Naive thymus-derived CD4-positive, alpha-beta T cell (primary cell): Measurements from ENCODE around the gene RACK1. TPM values are rescaled to one million over a fixed set of nuclear protein-coding genes. Genes with fewer than 3 reads are reported as not detected.
"Not testable (repeated sequence)": the region's sequence is repeated elsewhere in the genome, so short reads cannot be mapped to it uniquely, and the experiment has no call there.

Source experiments
- ATAC-seq: fragments of 150-1000 bp; cut with Tn5 transposase; 2 replicates; pipeline ENCODE4 v1.10.0; 2021; ENCODE audit warnings: mild to moderate bottlenecking, moderate library complexity
- CTCF ChIA-PET: fragments of 350-600 bp; sonication (Branson Sonifier 250); formaldehyde crosslinking; loops from one replicate; lab custom pipeline; 2021; ENCODE audit warnings: antibody characterized with exemption; lab: Charles Lee
- POLR2A ChIA-PET: fragments of 350-600 bp; sonication (Branson Sonifier 250); formaldehyde crosslinking; loops from one replicate; lab custom pipeline; 2021; ENCODE audit warnings: antibody characterized with exemption, inconsistent platforms; lab: Charles Lee
- DNase-seq, 9 donors: peaks; one replicate each; pipeline versions ENCODE4 v3.0.0 to v3.0.0-alpha.2; 2020 to 2022; ENCODE audit warnings: mixed read lengths in 1 of 9
- H3K27ac ChIP-seq: one replicate; pipeline ENCODE4 v1.7.0; 2013; ENCODE audit warnings: mild to moderate bottlenecking, low read depth, low read length, moderate library complexity
- H3K27me3 ChIP-seq, 2 donors: one replicate each; pipeline ENCODE4 v1.7.0; 2013; ENCODE audit warnings: low read length in 2 of 2, mild to moderate bottlenecking in 2 of 2, moderate library complexity in 2 of 2; ENCODE audit not compliant: control insufficient read depth in 2 of 2, insufficient read depth in 2 of 2
- H3K36me3 ChIP-seq, 3 experiments: 1 replicate in 2 of 3; 2 replicates in 1 of 3; pipeline ENCODE4 v1.7.0; 2013; ENCODE audit warnings: low read length in 3 of 3, mild to moderate bottlenecking in 3 of 3, moderate library complexity in 1 of 3; ENCODE audit not compliant: insufficient read depth in 3 of 3, control insufficient read depth in 2 of 3
- H3K4me1 ChIP-seq, 2 donors: one replicate each; pipeline ENCODE4 v1.7.0; 2013; ENCODE audit warnings: low read length in 2 of 2, mild to moderate bottlenecking in 2 of 2, moderate library complexity in 1 of 2; ENCODE audit not compliant: control insufficient read depth in 2 of 2, insufficient read depth in 2 of 2
- H3K4me3 ChIP-seq: 2 replicates; pipeline ENCODE4 v1.7.0; 2013; ENCODE audit warnings: mild to moderate bottlenecking, low read length
- H3K9me3 ChIP-seq, 3 experiments: 1 replicate in 2 of 3; 2 replicates in 1 of 3; pipeline ENCODE4 v1.7.0; 2013; ENCODE audit warnings: low read length in 3 of 3; ENCODE audit not compliant: control insufficient read depth in 2 of 3
- H3K27ac Mint-ChIP-seq, 9 donors: one replicate each; pipeline ENCODE4 v1.8.0; 2020 to 2022; ENCODE audit warnings: mixed read lengths in 9 of 9, mild to moderate bottlenecking in 8 of 9, moderate library complexity in 5 of 9, inconsistent platforms in 2 of 9
- H3K27me3 Mint-ChIP-seq, 5 donors: one replicate each; pipeline ENCODE4 v1.8.0; 2021 to 2022; ENCODE audit warnings: mixed read lengths in 5 of 5, mild to moderate bottlenecking in 1 of 5
- H3K36me3 Mint-ChIP-seq, 5 donors: one replicate each; pipeline ENCODE4 v1.8.0; 2020 to 2022; ENCODE audit warnings: mixed read lengths in 5 of 5, mild to moderate bottlenecking in 3 of 5, inconsistent platforms in 1 of 5
- H3K4me1 Mint-ChIP-seq, 7 donors: one replicate each; pipeline ENCODE4 v1.8.0; 2020 to 2022; ENCODE audit warnings: mixed read lengths in 7 of 7, mild to moderate bottlenecking in 3 of 7, inconsistent platforms in 1 of 7
- H3K4me3 Mint-ChIP-seq, 10 donors: one replicate each; pipeline ENCODE4 v1.8.0; 2020 to 2022; ENCODE audit warnings: mild to moderate bottlenecking in 10 of 10, mixed read lengths in 10 of 10, moderate library complexity in 6 of 10, inconsistent platforms in 2 of 10
- H3K9me3 Mint-ChIP-seq, 11 donors: one replicate each; pipeline ENCODE4 v1.8.0; 2020 to 2022; ENCODE audit warnings: mixed read lengths in 11 of 11, mild to moderate bottlenecking in 4 of 11, inconsistent platforms in 1 of 11, moderate library complexity in 1 of 11
- intact Hi-C, 2 donors: fragments of 100-400 bp; cut with micrococcal nuclease; formaldehyde crosslinking; loops; one replicate each; pipeline ENCODE4 v1.15.1; 2023
- polyA plus RNA-seq, 2 donors: library from polyadenylated mRNA; unstranded; fragments of 300-500 nt; fragmentation: Illumina TruSeq; gene quantifications; one replicate each; pipeline ENCODE4 v1.2.3, GENCODE V29; 2021
- total RNA-seq, 6 experiments: library from RNA in 5 of 6; stranded (reverse) in 5 of 6; gene quantifications; 1 replicate in 5 of 6; 2 replicates in 1 of 6; pipeline ENCODE4 v1.2.3 and lab custom pipeline; 2021 to 2026

Gene RACK1
- total and polyA plus RNA-seq, 7 experiments from 2014 or later: 1,703 to 2,829 (median 2,491) TPM

GRCh38 chr5:181217111-181217802 lies 26.4 kb downstream of the RACK1 start:
- Histone ChIP-seq H3K36me3 (no peaks in the 10 kb centered on the region), H3K9me3 (no peaks in the 10 kb centered on the region), H3K27me3 (no peaks in the 10 kb centered on the region), H3K27ac (peak overlapping the region; percentile 74), H3K4me3 (peak overlapping the region; percentile 85), H3K4me1 (peaks cover 17 to 29% of the 10 kb centered on the region in 2 donors)
- H3K27me3 Mint-ChIP-seq: peaks cover 0 to 12% (median 0%) of the 10 kb centered on the region in 5 donors
- H3K27ac Mint-ChIP-seq: peak overlapping the region; percentile 89 to 100 (median 96)
- peak overlapping the region; percentile 91 to 100 (median 94) for H3K4me3 Mint-ChIP-seq
- ChIA-PET CTCF (interaction anchor here (1.6 kb wide), 1 partner anchor 28 kb away, joined by 7 read pairs; no protein-coding TSS in a partner anchor), POLR2A (interaction anchor here (1.1 to 2.4 kb wide), 4 partner anchors 10 to 44 kb away, joined by 4 to 30 read pairs (median 14); partner anchors contain the start of gene TRIM52)
- H3K4me1 Mint-ChIP-seq: peaks cover 15 to 62% (median 49%) of the 10 kb centered on the region in 7 donors
- intact Hi-C loops: loop anchor here in 1 of 2 donors (1.0 kb wide), 2 partner anchors 10 to 26 kb away; no protein-coding TSS in a partner anchor
- peaks cover 0 to 33% (median 0%) of the 10 kb centered on the region in 11 donors for H3K9me3 Mint-ChIP-seq
- DNase-seq (peak; percentile 35 to 73 (median 63)), ATAC-seq (peak; percentile 34)
- H3K36me3 Mint-ChIP-seq: peaks cover 0 to 14% (median 0%) of the 10 kb centered on the region in 5 donors

DNA sequence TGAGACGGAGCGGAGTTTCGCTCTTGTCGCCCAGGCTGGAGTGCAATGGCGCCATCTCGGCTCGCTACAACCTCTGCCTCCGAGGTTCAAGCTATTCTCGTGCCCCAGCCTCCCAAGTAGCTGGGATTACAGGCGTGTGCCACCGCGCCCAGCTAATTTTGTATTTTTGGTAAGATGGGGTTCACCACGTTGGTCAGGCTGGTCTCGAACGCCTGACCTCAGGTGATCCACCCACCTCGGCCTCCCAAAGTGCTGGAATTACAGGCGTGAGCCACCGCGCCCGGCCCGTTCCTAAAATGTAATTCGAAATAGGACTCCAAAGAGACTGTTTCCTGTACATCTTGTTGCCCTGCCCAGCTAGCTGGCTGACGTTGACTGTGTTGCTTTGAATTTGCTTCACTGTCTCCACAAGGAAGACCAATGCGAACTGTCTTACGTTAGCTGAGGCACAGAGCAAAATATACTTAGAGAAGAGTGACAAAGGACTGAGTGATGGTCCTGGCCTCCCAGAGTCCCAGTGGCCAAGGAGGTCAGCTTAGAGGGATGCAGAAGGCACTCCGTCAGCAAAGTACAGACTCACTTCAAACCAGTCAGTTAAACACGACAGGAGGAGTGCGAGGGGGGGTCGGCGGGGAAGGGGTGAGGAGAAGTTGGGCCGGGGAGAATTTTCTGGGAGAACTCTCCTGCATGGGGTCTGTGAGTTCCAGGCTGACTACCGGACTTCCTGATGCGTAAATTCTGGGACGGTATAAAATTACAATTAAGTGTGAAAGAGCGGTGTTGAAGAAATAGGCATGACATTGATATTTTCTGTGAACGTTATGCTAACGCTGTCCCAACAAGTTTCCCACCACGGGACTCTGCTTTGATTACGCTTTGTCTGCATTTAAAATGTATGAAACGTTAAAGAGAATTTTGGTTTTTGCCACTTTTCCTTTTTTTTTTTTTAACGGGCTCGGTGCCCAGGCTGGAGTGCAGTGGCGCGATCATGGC lies 27.4 kb downstream of the RACK1 start:
- peak overlapping the region; percentile 53 for H3K27ac ChIP-seq
- H3K27me3 ChIP-seq: no peaks in the 10 kb centered on the region
- peaks cover 0 to 7% (median 0%) of the 10 kb centered on the region in 5 donors for H3K27me3 Mint-ChIP-seq
- ChIA-PET POLR2A (interaction anchor here (0.7 to 2.4 kb wide), 7 partner anchors 9 to 45 kb away, joined by 3 to 30 read pairs (median 5); partner anchors contain the start of gene TRIM52), CTCF (interaction anchor here (0.8 to 1.6 kb wide), 2 partner anchors 9 to 27 kb away, joined by 4 to 7 read pairs; no protein-coding TSS in a partner anchor)
- H3K27ac Mint-ChIP-seq: peak overlapping the region; percentile 61 to 97 (median 89)
- no peaks in the 10 kb centered on the region for H3K9me3 ChIP-seq
- H3K4me1 Mint-ChIP-seq: peaks cover 15 to 60% (median 40%) of the 10 kb centered on the region in 7 donors
- DNase-seq (peak in 7 of 9 donors; percentile 33 to 70 (median 52)), ATAC-seq (peak; percentile 66)
- intact Hi-C loops: no loop called here
- H3K9me3 Mint-ChIP-seq: peaks cover 0 to 23% (median 0%) of the 10 kb centered on the region in 11 donors
- H3K36me3 Mint-ChIP-seq: peaks cover 0 to 5% (median 0%) of the 10 kb centered on the region in 5 donors
- H3K4me3 Mint-ChIP-seq: peak overlapping the region; percentile 91 to 100 (median 94)
- H3K36me3 ChIP-seq: no peaks in the 10 kb centered on the region
- peak overlapping the region; percentile 65 for H3K4me3 ChIP-seq
- peaks cover 9 to 22% of the 10 kb centered on the region in 2 donors for H3K4me1 ChIP-seq

- ChIA-PET CTCF (interaction anchor here (0.9 to 1.0 kb wide), 2 partner anchors 19 to 26 kb away, joined by 3 read pairs; no protein-coding TSS in a partner anchor), POLR2A (interaction anchor here (0.7 to 2.4 kb wide), 5 partner anchors 9 to 30 kb away, joined by 3 to 6 read pairs (median 3); no protein-coding TSS in a partner anchor)
- H3K27ac ChIP-seq, H3K4me3 ChIP-seq, H3K36me3 ChIP-seq, H3K4me3 Mint-ChIP-seq, H3K9me3 ChIP-seq, H3K27me3 ChIP-seq, DNase-seq, intact Hi-C loops, ATAC-seq, H3K27me3 Mint-ChIP-seq, H3K36me3 Mint-ChIP-seq: not testable (repeated sequence)
- Mint-ChIP-seq H3K9me3 (peaks cover 0 to 12% (median 0%) of the 10 kb centered on the region in 11 donors), H3K4me1 (peaks cover 12 to 48% (median 36%) of the 10 kb centered on the region in 7 donors), H3K27ac (peak overlapping the region in 1 of 9 donors; percentile 27)
- peaks cover 6 to 13% of the 10 kb centered on the region in 2 donors for H3K4me1 ChIP-seq
These were observed 29.5 kb downstream of the RACK1 start for GRCh38 chr5:181214249-181214648.

DNA sequence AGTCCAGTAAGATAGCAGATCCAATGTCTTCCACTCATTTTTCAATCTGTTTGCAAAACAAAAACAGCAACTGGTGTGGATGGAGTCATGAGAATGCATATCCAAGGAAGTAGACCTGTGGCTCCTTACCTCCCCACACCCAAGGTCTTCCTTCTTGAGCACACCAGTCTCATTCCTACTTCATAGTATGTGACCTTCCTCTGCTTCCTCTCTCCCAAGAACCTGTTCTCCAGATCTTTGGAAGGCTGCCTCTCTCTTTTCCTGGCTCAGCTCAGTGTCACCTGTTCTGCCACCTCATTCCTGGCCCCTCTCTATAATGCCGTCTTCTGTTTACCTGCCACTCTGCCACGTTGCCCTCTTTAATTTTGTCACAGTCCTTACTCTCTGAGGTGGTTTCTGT lies 30.8 kb downstream of the RACK1 start:
- peaks cover 13 to 48% (median 36%) of the 10 kb centered on the region in 7 donors for H3K4me1 Mint-ChIP-seq
- H3K27me3 Mint-ChIP-seq: peaks cover 0 to 4% (median 0%) of the 10 kb centered on the region in 5 donors
- peaks cover 0 to 5% (median 0%) of the 10 kb centered on the region in 5 donors for H3K36me3 Mint-ChIP-seq
- Histone ChIP-seq H3K9me3 (no peaks in the 10 kb centered on the region), H3K36me3 (no peaks in the 10 kb centered on the region), H3K4me1 (peaks cover 6 to 12% of the 10 kb centered on the region in 2 donors), H3K27ac (no peak overlapping the region), H3K4me3 (no peak overlapping the region), H3K27me3 (no peaks in the 10 kb centered on the region)
- intact Hi-C loops: no loop called here
- peaks cover 0 to 8% (median under 1%) of the 10 kb centered on the region in 11 donors for H3K9me3 Mint-ChIP-seq
- ChIA-PET POLR2A (interaction anchor here (1.6 to 2.4 kb wide), 4 partner anchors 8 to 23 kb away, joined by 4 to 9 read pairs (median 6); partner anchors contain the start of gene TRIM7), CTCF (no interaction called here)
- ATAC-seq: no peak
- H3K4me3 Mint-ChIP-seq: peak overlapping the region in 1 of 10 donors; percentile 32
- no peak overlapping the region for H3K27ac Mint-ChIP-seq
- no peak for DNase-seq

DNA sequence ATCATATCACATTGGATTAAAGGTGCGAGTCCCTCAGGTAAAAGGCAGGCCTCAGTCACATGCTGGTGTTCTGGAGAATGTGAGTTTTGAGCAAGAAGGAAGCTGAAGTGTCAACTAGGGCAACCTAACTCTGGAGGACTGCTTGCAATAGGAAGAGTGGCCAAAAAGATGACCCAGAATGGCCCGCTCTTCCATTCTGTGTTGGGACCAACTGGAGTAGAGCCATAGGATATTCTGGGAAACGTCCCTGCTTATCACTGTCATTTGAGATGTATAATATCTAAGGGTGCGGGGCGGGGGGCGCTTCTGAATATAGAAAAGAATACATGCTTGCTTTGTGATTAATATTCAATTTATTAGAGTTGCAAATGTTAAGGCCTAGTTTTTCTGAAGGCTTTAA lies 31.6 kb downstream of the RACK1 start:
- Mint-ChIP-seq H3K4me3 (no peak overlapping the region), H3K4me1 (peaks cover 9 to 50% (median 38%) of the 10 kb centered on the region in 7 donors), H3K36me3 (peaks cover 0 to 12% (median 0%) of the 10 kb centered on the region in 5 donors), H3K27me3 (peaks cover 0 to 8% (median 0%) of the 10 kb centered on the region in 5 donors), H3K27ac (peak overlapping the region in 2 of 9 donors; percentile 48 to 52), H3K9me3 (peaks cover 0 to 14% (median 3%) of the 10 kb centered on the region in 11 donors)
- intact Hi-C loops: no loop called here
- Histone ChIP-seq H3K36me3 (no peaks in the 10 kb centered on the region), H3K27me3 (no peaks in the 10 kb centered on the region), H3K4me3 (no peak overlapping the region), H3K4me1 (peaks cover 6 to 7% of the 10 kb centered on the region in 2 donors), H3K27ac (no peak overlapping the region), H3K9me3 (no peaks in the 10 kb centered on the region)
- DNase-seq (no peak), ATAC-seq (no peak)
- POLR2A ChIA-PET: interaction anchor here (0.8 to 1.9 kb wide), 5 partner anchors 7 to 400 kb away, joined by 3 to 9 read pairs (median 4); partner anchors contain the start of gene TRIM7
- CTCF ChIA-PET: no interaction called here
